GM23338 (cell line): ENCODE results near the gene SNRNP25. TPM values are rescaled to one million over a fixed set of nuclear protein-coding genes. Genes with fewer than 3 reads are reported as not detected.

Experiments
- ATAC-seq: fragments of 200-7000 bp; cut with Tn5 transposase; 3 replicates; pipeline ENCODE4 v1.9.1; 2020
- DNase-seq: peaks from one replicate; pipeline ENCODE4 v3.0.0-alpha.2; 2015; ENCODE audit warnings: low spot score
- H2AFZ ChIP-seq: fragments of 200-600 bp; sonication (generic); 2 replicates; pipeline ENCODE4 v1.8.0; 2016; ENCODE audit warnings: antibody characterized with exemption, mild to moderate bottlenecking, moderate library complexity
- H3F3A ChIP-seq: fragments of 200-600 bp; sonication (generic); replicated peaks from 2 replicates; pipeline ENCODE4 v1.8.0; 2017; ENCODE audit warnings: antibody characterized with exemption, mixed run types, low read depth
- H3K27ac ChIP-seq: fragments of 200-600 bp; sonication (generic); 2 replicates; pipeline ENCODE4 v1.6.1; 2016; ENCODE audit warnings: low read depth
- H3K27me3 ChIP-seq: fragments of 200-600 bp; sonication (generic); 2 replicates; pipeline ENCODE4 v1.8.0; 2016; ENCODE audit warnings: mild to moderate bottlenecking, mixed run types, moderate library complexity; ENCODE audit not compliant: insufficient read depth
- H3K36me3 ChIP-seq: fragments of 200-600 bp; sonication (generic); 2 replicates; pipeline ENCODE4 v1.8.0; 2016; ENCODE audit warnings: mild to moderate bottlenecking; ENCODE audit not compliant: insufficient read depth
- H3K4me1 ChIP-seq: fragments of 200-600 bp; sonication (generic); 2 replicates; pipeline ENCODE4 v1.8.0; 2016; ENCODE audit warnings: mild to moderate bottlenecking, moderate library complexity; ENCODE audit not compliant: insufficient read depth
- H3K4me2 ChIP-seq: fragments of 200-600 bp; sonication (generic); 2 replicates; pipeline ENCODE4 v1.7.1; 2017; ENCODE audit warnings: mixed run types
- H3K4me3 ChIP-seq: fragments of 200-600 bp; sonication (generic); 2 replicates; pipeline ENCODE4 v1.6.1; 2016; ENCODE audit warnings: mixed run types
- H3K79me2 ChIP-seq: fragments of 200-600 bp; sonication (generic); replicated peaks from 2 replicates; pipeline ENCODE4 v1.8.0; 2017; ENCODE audit warnings: mild to moderate bottlenecking; ENCODE audit not compliant: insufficient read depth
- H3K9me2 ChIP-seq: fragments of 200-600 bp; sonication (generic); 2 replicates; pipeline ENCODE4 v1.8.0; 2017; ENCODE audit not compliant: insufficient read depth
- H4K20me1 ChIP-seq: fragments of 200-600 bp; sonication (generic); replicated peaks from 2 replicates; pipeline ENCODE4 v1.8.0; 2017; ENCODE audit warnings: mild to moderate bottlenecking; ENCODE audit not compliant: insufficient read depth
- H3K27ac Mint-ChIP-seq: 2 replicates; pipeline ENCODE4 v1.8.0; 2020; ENCODE audit warnings: inconsistent platforms, mild to moderate bottlenecking, moderate library complexity, mixed read lengths
- H3K27me3 Mint-ChIP-seq: 3 replicates; pipeline ENCODE4 v1.8.0; 2022; ENCODE audit warnings: low read depth, mild to moderate bottlenecking, moderate library complexity, mixed read lengths, inconsistent platforms; ENCODE audit not compliant: insufficient read depth, poor library complexity
- H3K36me3 Mint-ChIP-seq: 3 replicates; pipeline ENCODE4 v1.8.0; 2021; ENCODE audit warnings: low read depth, mild to moderate bottlenecking, inconsistent platforms, moderate library complexity, mixed read lengths
- H3K4me1 Mint-ChIP-seq: 3 replicates; pipeline ENCODE4 v1.8.0; 2020; ENCODE audit warnings: mild to moderate bottlenecking, inconsistent platforms, mixed read lengths
- H3K4me3 Mint-ChIP-seq: 3 replicates; pipeline ENCODE4 v1.8.0; 2021; ENCODE audit warnings: moderate library complexity, mild to moderate bottlenecking, inconsistent platforms, mixed read lengths
- H3K9me3 Mint-ChIP-seq: 3 replicates; pipeline ENCODE4 v1.8.0; 2020; ENCODE audit warnings: moderate library complexity, mild to moderate bottlenecking, inconsistent platforms, mixed read lengths
- CREB1 ChIP-seq: fragments of 250-450 bp; sonication (Bioruptor Pico); IDR thresholded peaks from 2 replicates; pipeline ENCODE4 v1.5.0; 2020; ENCODE audit warnings: low read depth, mild to moderate bottlenecking, moderate library complexity
- EZH2 ChIP-seq: fragments of 200-600 bp; sonication (generic); IDR thresholded peaks from one replicate; pipeline ENCODE4 v1.8.0; 2017; ENCODE audit warnings: antibody characterized with exemption, mild to moderate bottlenecking, low read depth; ENCODE audit not compliant: unreplicated experiment
- EZH2phosphoT487 ChIP-seq: fragments of 200-600 bp; sonication (generic); IDR thresholded peaks from one replicate; pipeline ENCODE4 v1.8.1; 2018; ENCODE audit warnings: antibody characterized with exemption; ENCODE audit not compliant: unreplicated experiment
- JUNB ChIP-seq: IDR thresholded peaks from one replicate; pipeline ENCODE4 v1.6.1; 2016; ENCODE audit warnings: antibody characterized with exemption; ENCODE audit not compliant: unreplicated experiment
- NANOG ChIP-seq: IDR thresholded peaks from 2 replicates; pipeline ENCODE4 v1.6.1; 2016; ENCODE audit warnings: antibody characterized with exemption, borderline replicate concordance
- POLR2AphosphoS5 ChIP-seq: IDR thresholded peaks from 2 replicates; pipeline ENCODE4 v1.6.1; 2016; ENCODE audit warnings: antibody characterized with exemption, low read depth
- STAT1 ChIP-seq: IDR thresholded peaks from one replicate; pipeline ENCODE4 v1.6.1; 2016; ENCODE audit warnings: antibody characterized with exemption; ENCODE audit not compliant: unreplicated experiment
- ZNF114 ChIP-seq: fragments of 250-450 bp; sonication (Bioruptor Pico); IDR thresholded peaks from 2 replicates; pipeline ENCODE4 v1.5.0; 2020; ENCODE audit warnings: mild to moderate bottlenecking, moderate library complexity
- ZNF331 ChIP-seq: fragments of 250-450 bp; sonication (Bioruptor Pico); IDR thresholded peaks from 2 replicates; pipeline ENCODE4 v1.5.0; 2020; ENCODE audit warnings: low read depth, mild to moderate bottlenecking, moderate library complexity
- polyA plus RNA-seq: library from polyadenylated mRNA; unstranded; fragments of >200 nt; fragmentation: Nextera tagmentation; extraction: Ambion mirVana; gene quantifications from 2 replicates; pipeline ENCODE4 v1.2.1, GENCODE V29; 2016
- total RNA-seq: library from RNA; depleted of rRNA; stranded (reverse); fragments of >200 nt; shearing (Covaris generic); gene quantifications from 2 replicates; pipeline ENCODE4 v1.2.3, GENCODE V29; 2014
- TF ChIP-seq, protein P1 (sequence below): IDR thresholded peaks from 2 replicates; pipeline ENCODE4 v1.6.1; 2016; ENCODE audit warnings: antibody characterized with exemption
- TF ChIP-seq, protein P2 (sequence below), 2 experiments: fragments of 200-600 bp in 1 of 2; sonication (generic) in 1 of 2; conservative IDR thresholded peaks; 2 replicates each; pipeline versions ENCODE4 v1.5.1 to v1.6.1; 2016 to 2017; ENCODE audit warnings: antibody characterized with exemption in 2 of 2, low read depth in 2 of 2, mild to moderate bottlenecking in 2 of 2, moderate library complexity in 1 of 2
- TF ChIP-seq, protein P3 (sequence below): IDR thresholded peaks from one replicate; pipeline ENCODE4 v1.6.1; 2018; ENCODE audit warnings: antibody characterized with exemption; ENCODE audit not compliant: unreplicated experiment
- TF ChIP-seq, protein P4 (sequence below): fragments of 250-450 bp; sonication (Bioruptor Pico); IDR thresholded peaks from 2 replicates; pipeline ENCODE4 v1.5.0; 2020; ENCODE audit warnings: mild to moderate bottlenecking, moderate library complexity

SNRNP25 gene
- total and polyA plus RNA-seq, 2 experiments from 2014 or later: 34.4 to 79.5 TPM

DNA sequence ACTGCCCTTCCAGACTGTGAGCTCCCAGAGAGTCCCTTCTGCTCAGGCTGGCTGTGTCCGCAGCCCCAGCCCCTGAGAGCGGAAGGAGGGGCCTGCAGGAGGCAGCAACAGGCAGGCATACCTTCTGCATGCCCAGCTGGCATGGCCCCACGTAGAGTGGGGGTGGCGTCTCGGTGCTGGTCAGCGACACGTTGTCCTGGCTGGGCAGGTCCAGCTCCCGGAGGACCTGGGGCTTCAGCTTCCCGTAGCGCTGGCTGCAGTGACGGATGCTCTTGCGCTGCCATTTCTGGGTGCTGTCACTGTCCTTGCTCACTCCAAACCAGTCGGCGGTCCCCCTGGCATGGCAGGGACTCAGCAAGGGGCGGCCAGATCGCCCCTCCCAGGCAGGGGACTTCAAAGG is 9.8 kb downstream of the SNRNP25 start:
- Histone ChIP-seq H4K20me1 (no peaks in the 10 kb centered on the region; the same call in 1 of the 2 replicates), H3K27me3 (no peaks in the 10 kb centered on the region), H3K27ac (no peak overlapping the region), H3K4me1 (no peaks in the 10 kb centered on the region; the same call in 1 of the 2 replicates), H3K9me2 (no peaks in the 10 kb centered on the region), H2AFZ (no peak overlapping the region), H3K79me2 (no peaks in the 10 kb centered on the region), H3K4me2 (no peak overlapping the region), H3K36me3 (no peaks in the 10 kb centered on the region), H3F3A (no peaks in the 10 kb centered on the region), H3K4me3 (no peak overlapping the region)
- TF ChIP-seq CREB1 (CRISPR knock-in tag) (no peak), NANOG (no peak), EZH2phosphoT487 (no peak), EZH2 (no peak), STAT1 (no peak), ZNF114 (no peak), POLR2AphosphoS5 (no peak), ZNF331 (no peak), JUNB (no peak)
- TF ChIP-seq, protein P1, sequence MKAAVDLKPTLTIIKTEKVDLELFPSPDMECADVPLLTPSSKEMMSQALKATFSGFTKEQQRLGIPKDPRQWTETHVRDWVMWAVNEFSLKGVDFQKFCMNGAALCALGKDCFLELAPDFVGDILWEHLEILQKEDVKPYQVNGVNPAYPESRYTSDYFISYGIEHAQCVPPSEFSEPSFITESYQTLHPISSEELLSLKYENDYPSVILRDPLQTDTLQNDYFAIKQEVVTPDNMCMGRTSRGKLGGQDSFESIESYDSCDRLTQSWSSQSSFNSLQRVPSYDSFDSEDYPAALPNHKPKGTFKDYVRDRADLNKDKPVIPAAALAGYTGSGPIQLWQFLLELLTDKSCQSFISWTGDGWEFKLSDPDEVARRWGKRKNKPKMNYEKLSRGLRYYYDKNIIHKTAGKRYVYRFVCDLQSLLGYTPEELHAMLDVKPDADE: no peak
- TF ChIP-seq, protein P2, sequence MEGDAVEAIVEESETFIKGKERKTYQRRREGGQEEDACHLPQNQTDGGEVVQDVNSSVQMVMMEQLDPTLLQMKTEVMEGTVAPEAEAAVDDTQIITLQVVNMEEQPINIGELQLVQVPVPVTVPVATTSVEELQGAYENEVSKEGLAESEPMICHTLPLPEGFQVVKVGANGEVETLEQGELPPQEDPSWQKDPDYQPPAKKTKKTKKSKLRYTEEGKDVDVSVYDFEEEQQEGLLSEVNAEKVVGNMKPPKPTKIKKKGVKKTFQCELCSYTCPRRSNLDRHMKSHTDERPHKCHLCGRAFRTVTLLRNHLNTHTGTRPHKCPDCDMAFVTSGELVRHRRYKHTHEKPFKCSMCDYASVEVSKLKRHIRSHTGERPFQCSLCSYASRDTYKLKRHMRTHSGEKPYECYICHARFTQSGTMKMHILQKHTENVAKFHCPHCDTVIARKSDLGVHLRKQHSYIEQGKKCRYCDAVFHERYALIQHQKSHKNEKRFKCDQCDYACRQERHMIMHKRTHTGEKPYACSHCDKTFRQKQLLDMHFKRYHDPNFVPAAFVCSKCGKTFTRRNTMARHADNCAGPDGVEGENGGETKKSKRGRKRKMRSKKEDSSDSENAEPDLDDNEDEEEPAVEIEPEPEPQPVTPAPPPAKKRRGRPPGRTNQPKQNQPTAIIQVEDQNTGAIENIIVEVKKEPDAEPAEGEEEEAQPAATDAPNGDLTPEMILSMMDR (conservative IDR thresholded peaks at IDR 0.05; ENCODE audit: low read depth in 2 of 2): no peak
- TF ChIP-seq, protein P3, sequence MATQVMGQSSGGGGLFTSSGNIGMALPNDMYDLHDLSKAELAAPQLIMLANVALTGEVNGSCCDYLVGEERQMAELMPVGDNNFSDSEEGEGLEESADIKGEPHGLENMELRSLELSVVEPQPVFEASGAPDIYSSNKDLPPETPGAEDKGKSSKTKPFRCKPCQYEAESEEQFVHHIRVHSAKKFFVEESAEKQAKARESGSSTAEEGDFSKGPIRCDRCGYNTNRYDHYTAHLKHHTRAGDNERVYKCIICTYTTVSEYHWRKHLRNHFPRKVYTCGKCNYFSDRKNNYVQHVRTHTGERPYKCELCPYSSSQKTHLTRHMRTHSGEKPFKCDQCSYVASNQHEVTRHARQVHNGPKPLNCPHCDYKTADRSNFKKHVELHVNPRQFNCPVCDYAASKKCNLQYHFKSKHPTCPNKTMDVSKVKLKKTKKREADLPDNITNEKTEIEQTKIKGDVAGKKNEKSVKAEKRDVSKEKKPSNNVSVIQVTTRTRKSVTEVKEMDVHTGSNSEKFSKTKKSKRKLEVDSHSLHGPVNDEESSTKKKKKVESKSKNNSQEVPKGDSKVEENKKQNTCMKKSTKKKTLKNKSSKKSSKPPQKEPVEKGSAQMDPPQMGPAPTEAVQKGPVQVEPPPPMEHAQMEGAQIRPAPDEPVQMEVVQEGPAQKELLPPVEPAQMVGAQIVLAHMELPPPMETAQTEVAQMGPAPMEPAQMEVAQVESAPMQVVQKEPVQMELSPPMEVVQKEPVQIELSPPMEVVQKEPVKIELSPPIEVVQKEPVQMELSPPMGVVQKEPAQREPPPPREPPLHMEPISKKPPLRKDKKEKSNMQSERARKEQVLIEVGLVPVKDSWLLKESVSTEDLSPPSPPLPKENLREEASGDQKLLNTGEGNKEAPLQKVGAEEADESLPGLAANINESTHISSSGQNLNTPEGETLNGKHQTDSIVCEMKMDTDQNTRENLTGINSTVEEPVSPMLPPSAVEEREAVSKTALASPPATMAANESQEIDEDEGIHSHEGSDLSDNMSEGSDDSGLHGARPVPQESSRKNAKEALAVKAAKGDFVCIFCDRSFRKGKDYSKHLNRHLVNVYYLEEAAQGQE: no peak
- TF ChIP-seq, protein P4, sequence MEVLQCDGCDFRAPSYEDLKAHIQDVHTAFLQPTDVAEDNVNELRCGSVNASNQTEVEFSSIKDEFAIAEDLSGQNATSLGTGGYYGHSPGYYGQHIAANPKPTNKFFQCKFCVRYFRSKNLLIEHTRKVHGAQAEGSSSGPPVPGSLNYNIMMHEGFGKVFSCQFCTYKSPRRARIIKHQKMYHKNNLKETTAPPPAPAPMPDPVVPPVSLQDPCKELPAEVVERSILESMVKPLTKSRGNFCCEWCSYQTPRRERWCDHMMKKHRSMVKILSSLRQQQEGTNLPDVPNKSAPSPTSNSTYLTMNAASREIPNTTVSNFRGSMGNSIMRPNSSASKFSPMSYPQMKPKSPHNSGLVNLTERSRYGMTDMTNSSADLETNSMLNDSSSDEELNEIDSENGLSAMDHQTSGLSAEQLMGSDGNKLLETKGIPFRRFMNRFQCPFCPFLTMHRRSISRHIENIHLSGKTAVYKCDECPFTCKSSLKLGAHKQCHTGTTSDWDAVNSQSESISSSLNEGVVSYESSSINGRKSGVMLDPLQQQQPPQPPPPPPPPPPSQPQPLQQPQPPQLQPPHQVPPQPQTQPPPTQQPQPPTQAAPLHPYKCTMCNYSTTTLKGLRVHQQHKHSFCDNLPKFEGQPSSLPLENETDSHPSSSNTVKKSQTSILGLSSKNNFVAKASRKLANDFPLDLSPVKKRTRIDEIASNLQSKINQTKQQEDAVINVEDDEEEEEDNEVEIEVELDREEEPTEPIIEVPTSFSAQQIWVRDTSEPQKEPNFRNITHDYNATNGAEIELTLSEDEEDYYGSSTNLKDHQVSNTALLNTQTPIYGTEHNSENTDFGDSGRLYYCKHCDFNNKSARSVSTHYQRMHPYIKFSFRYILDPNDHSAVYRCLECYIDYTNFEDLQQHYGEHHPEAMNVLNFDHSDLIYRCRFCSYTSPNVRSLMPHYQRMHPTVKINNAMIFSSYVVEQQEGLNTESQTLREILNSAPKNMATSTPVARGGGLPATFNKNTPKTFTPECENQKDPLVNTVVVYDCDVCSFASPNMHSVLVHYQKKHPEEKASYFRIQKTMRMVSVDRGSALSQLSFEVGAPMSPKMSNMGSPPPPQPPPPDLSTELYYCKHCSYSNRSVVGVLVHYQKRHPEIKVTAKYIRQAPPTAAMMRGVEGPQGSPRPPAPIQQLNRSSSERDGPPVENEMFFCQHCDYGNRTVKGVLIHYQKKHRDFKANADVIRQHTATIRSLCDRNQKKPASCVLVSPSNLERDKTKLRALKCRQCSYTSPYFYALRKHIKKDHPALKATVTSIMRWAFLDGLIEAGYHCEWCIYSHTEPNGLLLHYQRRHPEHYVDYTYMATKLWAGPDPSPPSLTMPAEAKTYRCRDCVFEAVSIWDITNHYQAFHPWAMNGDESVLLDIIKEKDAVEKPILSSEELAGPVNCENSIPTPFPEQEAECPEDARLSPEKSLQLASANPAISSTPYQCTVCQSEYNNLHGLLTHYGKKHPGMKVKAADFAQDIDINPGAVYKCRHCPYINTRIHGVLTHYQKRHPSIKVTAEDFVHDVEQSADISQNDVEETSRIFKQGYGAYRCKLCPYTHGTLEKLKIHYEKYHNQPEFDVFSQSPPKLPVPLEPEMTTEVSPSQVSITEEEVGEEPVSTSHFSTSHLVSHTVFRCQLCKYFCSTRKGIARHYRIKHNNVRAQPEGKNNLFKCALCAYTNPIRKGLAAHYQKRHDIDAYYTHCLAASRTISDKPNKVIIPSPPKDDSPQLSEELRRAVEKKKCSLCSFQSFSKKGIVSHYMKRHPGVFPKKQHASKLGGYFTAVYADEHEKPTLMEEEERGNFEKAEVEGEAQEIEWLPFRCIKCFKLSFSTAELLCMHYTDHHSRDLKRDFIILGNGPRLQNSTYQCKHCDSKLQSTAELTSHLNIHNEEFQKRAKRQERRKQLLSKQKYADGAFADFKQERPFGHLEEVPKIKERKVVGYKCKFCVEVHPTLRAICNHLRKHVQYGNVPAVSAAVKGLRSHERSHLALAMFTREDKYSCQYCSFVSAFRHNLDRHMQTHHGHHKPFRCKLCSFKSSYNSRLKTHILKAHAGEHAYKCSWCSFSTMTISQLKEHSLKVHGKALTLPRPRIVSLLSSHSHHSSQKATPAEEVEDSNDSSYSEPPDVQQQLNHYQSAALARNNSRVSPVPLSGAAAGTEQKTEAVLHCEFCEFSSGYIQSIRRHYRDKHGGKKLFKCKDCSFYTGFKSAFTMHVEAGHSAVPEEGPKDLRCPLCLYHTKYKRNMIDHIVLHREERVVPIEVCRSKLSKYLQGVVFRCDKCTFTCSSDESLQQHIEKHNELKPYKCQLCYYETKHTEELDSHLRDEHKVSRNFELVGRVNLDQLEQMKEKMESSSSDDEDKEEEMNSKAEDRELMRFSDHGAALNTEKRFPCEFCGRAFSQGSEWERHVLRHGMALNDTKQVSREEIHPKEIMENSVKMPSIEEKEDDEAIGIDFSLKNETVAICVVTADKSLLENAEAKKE (CRISPR knock-in tag): no peak
- H3K4me1 Mint-ChIP-seq: peaks cover 14% of the 10 kb centered on the region; the same call in 2 of the 3 replicates
- H3K36me3 Mint-ChIP-seq: peaks cover 24% of the 10 kb centered on the region
- no peak overlapping the region for H3K27ac Mint-ChIP-seq
- no peaks in the 10 kb centered on the region for H3K9me3 Mint-ChIP-seq
- H3K4me3 Mint-ChIP-seq: no peak overlapping the region
- ATAC-seq: no peak
- H3K27me3 Mint-ChIP-seq: peaks cover 14% of the 10 kb centered on the region
- no peak for DNase-seq
